ENCODE measurements around the gene SORCS2.
A peak's percentile ranks its signal among the peaks of the same experiment; 100 is the strongest.
"Not testable (repeated sequence)": the region's sequence is repeated elsewhere in the genome, so short reads cannot be mapped to it uniquely, and the experiment has no call there.

The SORCS2 gene

DNA sequence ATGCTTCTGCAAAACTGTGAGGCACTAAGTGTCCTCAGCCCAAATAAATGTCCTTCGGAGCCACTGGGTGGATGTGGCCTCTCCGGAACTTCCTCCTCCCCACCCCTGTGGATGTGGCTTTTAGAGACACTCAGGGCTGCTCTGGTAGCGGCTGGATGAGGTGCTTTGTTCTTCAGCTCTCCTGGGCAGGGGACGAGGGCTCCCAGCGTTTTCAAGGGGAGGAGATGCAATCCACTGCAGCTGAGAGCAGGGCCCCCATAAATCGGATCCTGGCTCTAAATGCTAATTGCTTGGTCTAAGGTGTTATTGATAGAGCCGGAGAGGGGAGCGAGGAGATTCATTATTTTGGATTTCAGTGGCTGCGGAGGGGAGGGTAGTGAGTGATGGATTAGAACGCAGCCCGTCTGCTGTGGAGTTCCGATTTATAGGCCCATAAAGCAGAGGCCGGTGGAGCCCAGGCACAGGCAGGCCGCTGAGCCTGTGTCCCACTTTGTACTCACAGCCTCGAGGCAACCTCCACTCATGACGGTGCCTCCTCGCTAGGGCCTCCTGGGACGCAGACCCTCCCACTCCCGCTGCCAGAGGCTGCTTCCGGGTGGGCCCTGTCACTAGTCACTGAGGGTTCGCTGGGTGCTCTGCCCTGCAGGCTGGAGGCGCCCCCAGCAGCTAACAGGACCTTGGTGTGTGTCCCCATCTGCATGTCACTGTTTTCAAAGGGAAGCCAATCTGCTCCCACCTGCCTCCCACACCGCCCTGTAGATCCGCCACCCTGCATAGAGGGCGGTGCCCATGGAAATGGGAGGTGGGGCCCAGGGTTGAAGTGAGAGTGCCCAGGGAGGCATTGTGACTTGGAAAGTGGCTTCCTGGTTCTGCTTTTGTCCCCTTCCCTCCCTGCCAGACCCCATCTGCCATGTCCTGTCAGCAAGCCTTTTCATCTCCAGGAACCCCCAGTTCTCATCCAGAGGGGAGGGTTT, 377.8 kb downstream of the SORCS2 start:
- no peak for TF ChIP-seq POLR2A (IDR thresholded peaks at IDR 0.05; ENCODE audit: low read length)
- no peak for TF ChIP-seq GATA1 (IDR thresholded peaks at IDR 0.05; ENCODE audit: low read depth, low read length)
- no peak for DNase-seq

DNA sequence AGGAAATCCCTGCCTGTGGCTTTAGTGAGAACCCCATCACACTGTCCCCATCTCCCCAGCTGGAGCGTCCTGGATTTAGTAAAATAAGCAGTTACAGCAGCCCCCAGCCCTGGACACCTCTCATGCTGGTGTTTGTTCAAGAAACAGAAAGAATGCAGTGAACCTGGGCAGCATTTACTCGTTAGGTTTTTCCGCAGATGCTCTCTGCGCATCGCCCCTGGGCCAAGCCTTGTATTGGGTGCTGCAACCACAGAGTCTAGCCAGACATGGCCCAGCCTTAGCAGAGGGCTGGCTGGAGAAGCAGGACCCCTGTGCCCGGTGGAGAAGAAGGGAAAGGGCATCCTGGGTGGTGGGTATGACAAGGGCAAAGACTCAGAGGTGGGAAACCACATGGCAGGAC, 378.7 kb downstream of the SORCS2 start:
- DNase-seq, result no peak
- TF ChIP-seq POLR2A (IDR thresholded peaks at IDR 0.05; ENCODE audit: low read length), result no peak
- TF ChIP-seq GATA1 (IDR thresholded peaks at IDR 0.05; ENCODE audit: low read depth, low read length), result no peak

DNA sequence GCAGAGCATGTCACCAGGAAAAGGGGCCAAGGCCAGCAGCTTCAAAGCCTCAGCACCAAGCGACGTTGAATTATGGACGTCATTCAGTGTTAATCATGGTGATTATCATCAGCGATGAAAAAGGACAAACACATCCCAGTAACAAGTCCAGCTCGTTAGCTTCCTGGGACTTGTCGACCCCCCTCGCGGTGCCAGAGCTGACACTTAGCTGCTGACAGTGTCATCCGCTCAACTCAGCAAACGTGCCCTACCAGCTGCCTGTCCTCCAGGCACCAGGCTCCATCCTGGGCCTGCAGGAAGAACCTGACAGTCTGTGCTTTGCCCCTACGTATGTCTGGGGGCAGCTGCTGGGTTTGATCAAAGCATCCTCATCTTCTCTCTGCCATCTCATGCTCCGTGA, 379.4 kb downstream of the SORCS2 start:
- TF ChIP-seq GATA1 (IDR thresholded peaks at IDR 0.05; ENCODE audit: low read depth, low read length), result no peak
- no peak for TF ChIP-seq POLR2A (IDR thresholded peaks at IDR 0.05; ENCODE audit: low read length)
- no peak for DNase-seq

DNA sequence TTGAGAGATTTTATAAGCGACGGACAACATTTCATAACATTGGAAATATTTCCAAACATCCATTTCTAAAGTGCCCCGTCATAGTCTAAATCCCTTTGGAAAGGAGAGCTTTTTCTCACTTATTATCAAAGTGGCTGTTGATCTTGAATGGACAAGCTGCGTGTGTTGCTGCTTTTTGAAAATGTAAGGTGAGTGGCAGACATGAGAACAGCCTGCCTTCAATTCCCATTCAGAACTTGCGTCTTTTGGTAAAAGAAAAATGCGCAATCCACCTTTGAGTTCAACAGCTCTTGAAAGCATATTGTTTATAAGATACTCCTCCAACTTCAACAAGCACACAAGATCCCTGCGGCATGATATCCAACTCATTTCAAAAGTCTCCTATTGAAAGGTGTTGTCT, 380.6 kb downstream of the SORCS2 start:
- TF ChIP-seq POLR2A (IDR thresholded peaks at IDR 0.05; ENCODE audit: low read length) (no peak), GATA1 (IDR thresholded peaks at IDR 0.05; ENCODE audit: low read depth, low read length) (no peak)
- DNase-seq, result no peak

DNA sequence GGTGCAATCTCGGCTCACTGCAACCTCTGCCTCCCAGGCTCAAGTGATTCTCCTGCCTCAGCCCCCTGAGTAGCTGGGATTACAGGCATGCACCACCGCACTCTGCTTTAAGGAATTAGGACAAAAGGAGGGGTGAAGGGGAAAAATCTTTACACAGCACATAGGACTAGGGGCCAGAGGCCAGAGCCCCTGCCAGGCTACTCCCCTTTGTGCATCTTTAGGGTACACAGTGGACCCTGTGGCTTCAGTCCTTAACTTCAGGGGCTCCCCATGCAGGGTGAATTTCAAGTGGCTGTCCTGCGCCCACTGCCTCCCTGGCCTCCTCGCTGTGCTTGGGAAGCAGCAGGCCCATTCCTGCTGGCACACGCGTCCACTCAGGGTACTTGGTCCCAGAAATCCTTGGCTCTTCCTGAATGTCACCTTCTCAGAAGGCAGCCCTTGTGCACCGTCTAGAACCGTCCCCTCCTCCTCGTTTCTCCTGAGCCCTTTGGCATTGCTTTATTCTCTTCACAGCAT, 381.3 kb downstream of the SORCS2 start:
- TF ChIP-seq GATA1 (IDR thresholded peaks at IDR 0.05; ENCODE audit: low read depth, low read length), result no peak
- TF ChIP-seq POLR2A (IDR thresholded peaks at IDR 0.05; ENCODE audit: low read length), result no peak
- DNase-seq, result no peak

DNA sequence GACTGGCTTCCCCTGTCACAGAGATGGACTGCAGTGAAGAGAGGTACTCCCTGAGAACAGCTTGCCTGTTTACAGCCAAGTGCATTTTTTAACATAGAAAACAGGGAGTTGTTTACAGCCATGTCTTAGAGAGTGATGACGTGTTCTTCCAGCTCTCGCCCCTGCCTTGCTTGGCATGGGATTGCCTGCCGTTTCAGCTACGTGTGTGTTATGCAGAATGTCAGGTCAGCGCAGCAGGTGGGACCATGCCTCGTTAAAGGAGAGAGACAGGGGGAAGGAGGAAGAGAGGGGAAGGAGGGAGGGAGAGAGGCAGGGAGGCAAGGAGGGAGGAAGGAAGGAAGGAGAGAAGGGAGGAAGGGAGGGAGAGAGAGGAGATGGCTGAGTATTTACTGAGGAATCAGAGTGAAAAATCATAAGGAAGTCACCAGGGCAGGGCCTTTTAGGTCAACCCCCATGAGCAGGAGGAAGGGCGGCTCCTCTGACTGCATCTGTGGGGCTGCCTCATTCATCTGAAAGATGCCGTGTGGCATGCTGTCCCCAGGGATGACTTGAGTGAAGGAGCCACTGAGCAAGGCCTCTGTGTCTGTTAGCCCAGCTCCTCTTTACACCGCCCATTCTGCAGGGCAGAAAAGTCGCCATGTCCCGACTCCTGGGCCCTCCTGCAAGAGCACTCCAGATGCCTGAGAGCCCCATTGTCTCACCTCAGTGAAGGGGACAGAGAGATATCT, 382.1 kb downstream of the SORCS2 start:
- DNase-seq, result no peak
- TF ChIP-seq GATA1 (IDR thresholded peaks at IDR 0.05; ENCODE audit: low read depth, low read length) (no peak), POLR2A (IDR thresholded peaks at IDR 0.05; ENCODE audit: low read length) (no peak)

DNA sequence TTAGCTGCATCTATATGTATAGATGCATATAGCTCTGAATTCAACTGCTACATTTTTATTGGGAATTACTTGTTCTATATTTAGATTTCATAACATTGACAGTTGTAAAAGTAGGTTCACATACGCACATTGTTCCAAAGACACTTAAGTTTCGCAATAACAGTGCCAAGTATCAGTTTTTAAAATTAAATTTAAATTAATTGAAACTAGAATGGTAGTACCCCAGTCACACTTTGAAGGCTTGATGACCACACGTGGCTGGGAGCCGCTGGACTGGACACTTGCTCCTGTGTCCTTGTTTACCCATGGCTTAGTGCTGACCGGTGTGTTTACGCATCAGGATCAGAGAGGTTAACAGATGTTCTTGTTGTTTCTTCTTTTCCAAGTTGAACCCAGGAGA, 383.1 kb downstream of the SORCS2 start:
- no peak for DNase-seq
- TF ChIP-seq GATA1 (IDR thresholded peaks at IDR 0.05; ENCODE audit: low read depth, low read length), result no peak
- no peak for TF ChIP-seq POLR2A (IDR thresholded peaks at IDR 0.05; ENCODE audit: low read length)

DNA sequence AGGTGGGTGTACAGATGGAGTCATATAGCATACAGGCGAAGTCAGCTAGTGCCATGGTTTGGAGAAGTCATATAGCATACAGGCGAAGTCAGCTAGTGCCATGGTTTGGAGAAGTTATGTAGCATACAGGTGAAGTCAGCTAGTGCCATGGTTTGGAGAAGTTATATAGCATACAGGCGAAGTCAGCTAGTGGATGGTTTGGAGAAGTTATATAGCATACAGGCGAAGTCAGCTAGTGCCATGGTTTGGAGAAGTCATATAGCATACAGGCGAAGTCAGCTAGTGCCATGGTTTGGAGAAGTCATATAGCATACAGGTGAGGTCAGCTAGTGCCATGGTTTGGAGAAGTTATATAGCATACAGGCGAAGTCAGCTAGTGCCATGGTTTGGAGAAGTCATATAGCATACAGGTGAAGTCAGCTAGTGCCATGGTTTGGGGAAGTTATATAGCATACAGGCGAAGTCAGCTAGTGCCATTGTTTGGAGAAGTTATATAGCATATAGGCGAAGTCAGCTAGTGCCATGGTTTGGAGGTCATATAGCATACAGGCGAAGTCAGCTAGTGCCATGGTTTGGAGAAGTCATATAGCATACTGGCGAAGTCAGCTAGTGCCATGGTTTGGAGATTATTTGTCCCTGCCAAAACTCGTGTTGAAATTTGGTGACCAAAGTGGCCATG, 385.2 kb downstream of the SORCS2 start:
- not testable (repeated sequence) for DNase-seq

DNA sequence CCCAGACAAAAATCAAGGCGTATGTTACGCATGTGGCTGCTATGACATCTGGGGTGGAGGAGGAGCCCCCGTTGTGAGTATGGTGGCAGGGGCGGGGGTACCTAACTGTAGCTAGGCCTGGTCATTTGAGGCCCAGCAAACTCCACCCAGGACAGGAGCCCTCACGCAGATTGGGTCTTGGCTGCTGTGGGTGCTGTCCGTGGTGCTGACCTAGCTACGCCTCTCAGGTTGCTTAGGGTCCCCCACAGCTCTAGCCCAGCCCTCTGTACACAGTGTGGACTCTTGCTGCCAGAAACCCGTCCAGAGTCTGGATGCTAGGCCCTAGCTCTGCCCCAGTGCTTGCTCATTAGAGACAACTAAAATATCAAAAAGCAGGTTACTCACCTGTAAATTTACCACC, 389.1 kb downstream of the SORCS2 start:
- TF ChIP-seq POLR2A (IDR thresholded peaks at IDR 0.05; ENCODE audit: low read length) (no peak), GATA1 (IDR thresholded peaks at IDR 0.05; ENCODE audit: low read depth, low read length) (no peak)
- peak; percentile 10 to 12 for DNase-seq

DNA sequence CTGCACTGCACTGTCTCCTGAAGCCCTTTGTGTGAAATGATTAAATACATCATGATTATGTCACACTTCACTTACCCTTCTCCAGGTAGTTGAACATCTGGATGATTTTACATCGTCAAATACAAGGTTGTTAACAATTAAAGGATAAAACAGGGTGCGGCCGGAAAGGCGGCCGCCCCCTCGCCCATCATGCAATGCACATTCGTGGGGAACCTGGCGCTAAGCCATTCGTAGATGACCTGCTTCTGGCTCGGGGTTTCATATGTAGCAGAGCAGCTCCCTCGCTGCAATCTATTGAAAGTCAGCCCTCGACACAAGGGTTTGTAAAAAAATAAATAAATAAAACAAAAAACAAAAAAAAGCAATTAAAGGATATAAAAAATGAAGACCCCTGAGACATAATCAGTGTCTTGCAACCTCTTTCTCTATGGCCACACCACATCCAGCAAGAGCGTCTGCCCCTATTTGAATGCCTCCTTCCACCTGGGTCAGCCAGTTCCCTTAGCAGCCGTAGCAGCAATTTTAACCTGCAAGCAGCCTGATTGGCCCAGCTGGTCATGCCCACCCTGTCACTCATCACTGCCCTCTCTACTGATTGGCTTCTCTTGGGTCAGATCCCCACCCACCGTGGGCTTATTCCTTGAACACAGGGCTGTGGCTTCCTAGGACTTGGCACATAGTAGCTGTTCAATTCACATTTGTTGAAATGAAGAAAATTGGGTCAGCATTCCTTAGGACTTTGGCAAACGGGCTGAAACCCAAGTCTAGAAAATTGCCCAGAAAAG, 390.2 kb downstream of the SORCS2 start:
- no peak for DNase-seq

DNA sequence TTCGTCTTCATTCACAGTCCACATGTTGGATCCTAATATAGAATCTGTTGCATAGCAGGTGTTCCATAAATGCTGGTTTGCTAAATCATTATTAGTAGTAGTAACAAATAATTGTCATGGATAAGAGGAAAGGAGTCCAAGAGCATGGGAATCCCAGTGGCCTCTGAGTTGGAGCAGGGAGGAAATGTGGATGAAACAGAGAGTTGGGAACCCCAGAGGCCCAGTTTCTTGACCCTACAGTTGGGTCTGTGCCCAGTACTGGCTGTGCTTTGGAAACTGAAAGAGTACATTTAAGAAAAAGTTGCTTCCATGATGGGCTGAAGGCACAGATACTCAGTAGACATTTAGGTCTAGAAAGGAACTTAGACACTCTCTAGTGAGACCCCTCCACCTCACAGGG, 391.8 kb downstream of the SORCS2 start:
- DNase-seq, result no peak
- TF ChIP-seq POLR2A (IDR thresholded peaks at IDR 0.05; ENCODE audit: low read length), result no peak
- TF ChIP-seq GATA1 (IDR thresholded peaks at IDR 0.05; ENCODE audit: low read depth, low read length), result no peak

More for the DNA sequence above, 390.2 kb downstream of the SORCS2 start:
- TF ChIP-seq GATA1 (IDR thresholded peaks at IDR 0.05; ENCODE audit: low read depth, low read length) (no peak), POLR2A (IDR thresholded peaks at IDR 0.05; ENCODE audit: low read length) (no peak)

DNA sequence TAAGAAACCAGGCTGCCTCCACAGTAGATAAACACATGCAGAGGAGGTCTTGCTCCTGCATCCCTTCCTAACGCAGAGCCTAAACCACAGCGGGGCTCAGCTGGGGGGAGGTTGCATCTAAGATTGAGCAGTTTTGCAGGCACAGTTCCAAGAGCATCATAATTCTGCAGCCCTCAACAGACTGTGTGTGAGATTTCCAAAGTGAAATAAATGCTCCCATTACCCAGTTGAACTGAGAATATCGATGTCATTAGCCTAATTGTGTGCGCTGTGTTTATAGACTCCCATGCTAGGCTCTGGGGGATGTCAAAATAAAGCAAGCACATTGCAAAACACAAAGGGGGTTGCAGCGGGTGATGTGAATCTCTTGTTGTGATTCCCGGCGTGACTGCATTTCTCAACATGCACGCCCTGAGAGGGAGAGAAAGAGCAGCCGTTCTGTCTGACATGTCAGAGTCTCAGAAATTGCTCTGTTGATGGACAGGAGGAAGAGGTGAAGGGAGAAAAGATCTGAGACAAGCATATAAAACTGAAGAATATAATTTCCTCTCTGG, 392.3 kb downstream of the SORCS2 start:
- TF ChIP-seq POLR2A (IDR thresholded peaks at IDR 0.05; ENCODE audit: low read length) (no peak), GATA1 (IDR thresholded peaks at IDR 0.05; ENCODE audit: low read depth, low read length) (no peak)
- DNase-seq, result no peak

DNA sequence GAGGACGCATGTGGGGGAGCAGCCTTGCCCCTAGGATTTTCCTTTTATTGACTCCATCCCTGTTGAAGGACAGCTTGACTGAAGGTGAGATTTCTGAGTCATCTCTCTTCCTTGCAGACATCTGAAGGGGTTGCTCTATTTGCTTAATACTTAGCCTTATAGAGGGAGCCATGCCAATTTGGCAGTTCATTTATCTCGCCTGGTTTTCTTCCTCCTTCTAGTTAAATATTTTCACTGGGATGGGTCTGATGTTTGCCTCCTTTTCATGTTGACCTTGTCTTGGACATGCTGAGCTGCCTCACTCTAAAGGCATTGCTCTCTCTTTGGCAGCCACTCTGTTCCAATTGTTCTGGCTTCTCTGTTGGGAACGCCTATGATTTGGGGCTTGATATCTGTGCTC, 393.4 kb downstream of the SORCS2 start:
- DNase-seq, result no peak
- TF ChIP-seq GATA1 (IDR thresholded peaks at IDR 0.05; ENCODE audit: low read depth, low read length) (no peak), POLR2A (IDR thresholded peaks at IDR 0.05; ENCODE audit: low read length) (no peak)
